Endothelial cell of umbilical vein (primary cell): ENCODE data around the gene DOCK4. TPM values are rescaled to one million over a fixed set of nuclear protein-coding genes. Genes with fewer than 3 reads are reported as not detected.

Experiments
- BruUV-seq: library from RNA; stranded (reverse); fragments of 400-500 nt; replicated peaks from 2 replicates; lab custom pipeline; 2021; lab: Mats Ljungman, UMichigan
- CTCF ChIA-PET: fragments of 300-600, 350-600 bp; sonication (Branson Sonifier 250); formaldehyde crosslinking; loops from one replicate; lab custom pipeline; 2021; ENCODE audit warnings: antibody characterized with exemption, inconsistent platforms; lab: Charles Lee
- POLR2A ChIA-PET: fragments of 300-600, 350-600 bp; sonication (Branson Sonifier 250); formaldehyde crosslinking; loops from one replicate; lab custom pipeline; 2021; ENCODE audit warnings: antibody characterized with exemption, inconsistent platforms; lab: Charles Lee
- DNase-seq: peaks from one replicate; pipeline ENCODE4 v3.0.0-alpha.2; 2011; ENCODE audit warnings: low read depth, low spot score
- FAIRE-seq: peaks from 2 replicates; lab custom pipeline; 2011; peaks lifted over from hg19 to GRCh38; lab: Jason Lieb, UNC
- H2AFZ ChIP-seq: 2 replicates; pipeline ENCODE4 v1.6.0; 2012; ENCODE audit warnings: low read depth, low read length, control low read depth, inconsistent platforms
- H3K27ac ChIP-seq: 2 replicates; pipeline ENCODE4 v1.5.1; 2011; ENCODE audit warnings: low read depth, mild to moderate bottlenecking, control low read depth, low read length, moderate library complexity; ENCODE audit not compliant: insufficient read depth
- H3K27me3 ChIP-seq, 2 experiments: 2 replicates each; pipeline versions ENCODE4 v1.6.0 to v1.6.1; 2011; ENCODE audit warnings: low read length in 2 of 2, mixed read lengths in 1 of 2; ENCODE audit not compliant: control insufficient read depth in 2 of 2, insufficient read depth in 2 of 2
- H3K36me3 ChIP-seq, 2 experiments: 2 replicates in 1 of 2; 3 replicates in 1 of 2; pipeline ENCODE4 v1.5.1; 2011; ENCODE audit warnings: low read length in 2 of 2, mild to moderate bottlenecking in 1 of 2, moderate library complexity in 1 of 2; ENCODE audit not compliant: control insufficient read depth in 2 of 2, insufficient read depth in 2 of 2; ENCODE audit errors: extremely low read depth in 1 of 2
- H3K4me1 ChIP-seq: 3 replicates; pipeline ENCODE4 v1.5.1; 2011; ENCODE audit warnings: mild to moderate bottlenecking, low read length; ENCODE audit not compliant: control insufficient read depth, insufficient read depth; ENCODE audit errors: extremely low read depth
- H3K4me2 ChIP-seq: 2 replicates; pipeline ENCODE4 v1.6.1; 2011; ENCODE audit warnings: low read length, control low read depth, mixed read lengths; ENCODE audit not compliant: insufficient read depth
- H3K4me3 ChIP-seq, 3 experiments: fragments of 200-600 bp in 1 of 3; sonication (generic), shearing (Covaris generic) in 1 of 3; replicated peaks in 1 of 3; 2 replicates each; pipeline ENCODE4 v1.5.1; 2011 to 2016; ENCODE audit warnings: control low read depth in 3 of 3, low read length in 3 of 3, mild to moderate bottlenecking in 2 of 3, inconsistent platforms in 1 of 3, low read depth in 1 of 3, moderate library complexity in 1 of 3; ENCODE audit not compliant: insufficient read depth in 1 of 3
- H3K79me2 ChIP-seq: 2 replicates; pipeline ENCODE4 v1.6.0; 2012; ENCODE audit warnings: low read length, inconsistent platforms; ENCODE audit not compliant: control insufficient read depth, insufficient read depth
- H3K9ac ChIP-seq: replicated peaks from 2 replicates; pipeline ENCODE3; 2011; ENCODE audit warnings: low read length, control low read depth; ENCODE audit not compliant: insufficient read depth; ENCODE audit errors: extremely low read depth
- H3K9me1 ChIP-seq: replicated peaks from 3 replicates; pipeline ENCODE4 v1.6.0; 2011; ENCODE audit warnings: mild to moderate bottlenecking, low read length; ENCODE audit not compliant: control insufficient read depth, insufficient read depth; ENCODE audit errors: extremely low read depth
- H3K9me3 ChIP-seq: replicated peaks from 2 replicates; pipeline ENCODE4 v1.5.1; 2012; ENCODE audit warnings: low read length, inconsistent platforms; ENCODE audit not compliant: control insufficient read depth, insufficient read depth
- H4K20me1 ChIP-seq: replicated peaks from 2 replicates; pipeline ENCODE3; 2011; ENCODE audit warnings: mild to moderate bottlenecking, low read length; ENCODE audit not compliant: control insufficient read depth, insufficient read depth; ENCODE audit errors: extremely low read depth
- CTCF ChIP-seq, 2 donors: IDR thresholded peaks; 1 replicate in 1 of 2; 2 replicates in 1 of 2; pipeline ENCODE4 v1.5.1; 2011; ENCODE audit warnings: low read length in 2 of 2, mild to moderate bottlenecking in 2 of 2, moderate library complexity in 2 of 2, control low read depth in 1 of 2, inconsistent platforms in 1 of 2, low read depth in 1 of 2; ENCODE audit not compliant: insufficient read depth in 1 of 2; ENCODE audit errors: extremely low read depth in 1 of 2
- EZH2 ChIP-seq: IDR thresholded peaks from 2 replicates; pipeline ENCODE4 v1.6.1; 2012; ENCODE audit warnings: borderline replicate concordance, low read depth, mild to moderate bottlenecking, moderate library complexity, low read length, inconsistent platforms; ENCODE audit not compliant: severe bottlenecking
- FOS ChIP-seq: IDR thresholded peaks from 2 replicates; pipeline ENCODE4 v1.6.1; 2011; ENCODE audit warnings: mild to moderate bottlenecking, low read length, moderate library complexity, borderline replicate concordance; ENCODE audit not compliant: insufficient read depth
- GATA2 ChIP-seq: IDR thresholded peaks from 2 replicates; pipeline ENCODE4 v1.7.0; 2011; ENCODE audit warnings: low read depth, mild to moderate bottlenecking, moderate library complexity, mixed read lengths, low read length; ENCODE audit not compliant: insufficient read length, insufficient read depth
- JUN ChIP-seq: IDR thresholded peaks from 2 replicates; pipeline ENCODE4 v1.6.1; 2011; ENCODE audit warnings: borderline replicate concordance, low read depth; ENCODE audit not compliant: insufficient read length, insufficient read depth
- MAX ChIP-seq: IDR thresholded peaks from 2 replicates; pipeline ENCODE4 v1.6.1; 2011; ENCODE audit not compliant: insufficient read depth, insufficient read length
- MYC ChIP-seq: IDR thresholded peaks from one replicate; pipeline ENCODE4 v1.6.1; 2011; ENCODE audit warnings: mild to moderate bottlenecking, low read depth, low read length
- POLR2A ChIP-seq: IDR thresholded peaks from 2 replicates; pipeline ENCODE4 v1.6.1; 2012; ENCODE audit warnings: low read depth, mild to moderate bottlenecking, control low read depth, low read length
- POLR2AphosphoS5 ChIP-seq: IDR thresholded peaks from 2 replicates; pipeline ENCODE4 v1.6.1; 2012; ENCODE audit warnings: low read depth, mild to moderate bottlenecking, control low read depth, low read length, moderate library complexity; ENCODE audit not compliant: insufficient read depth
- dilution Hi-C: fragments of 300-500 bp; cut with MboI; formaldehyde crosslinking; loops from one replicate; pipeline ENCODE4 v1.15.0; 2019; ENCODE audit warnings: low sequenced_read_pairs; ENCODE audit not compliant: extremely low pct_ligation_motif_present
- intact Hi-C: fragments of 100-400 bp; cut with micrococcal nuclease; formaldehyde crosslinking; loops from one replicate; pipeline ENCODE4 v1.10.0; 2022
- polyA plus RNA-seq, 4 experiments: library from polyadenylated mRNA; depleted of rRNA in 3 of 4; stranded (reverse) in 3 of 4; unstranded in 1 of 4; fragments of >200 nt; gene quantifications; 2 replicates each; pipeline versions ENCODE4 v1.2.1 to v1.2.3, GENCODE V29; 2011 to 2012; ENCODE audit warnings: missing spikeins in 1 of 4
- total RNA-seq: library from RNA; stranded (reverse); gene quantifications from 2 replicates; pipeline ENCODE4 v1.2.3, GENCODE V29; 2021

The DOCK4 gene
- total and polyA plus RNA-seq, 2 donors (not counting 3 experiments of a cell fraction or from before 2014, with no cell fraction given): 47.4 to 164 TPM

- H3K9me3 ChIP-seq: no peaks in the 10 kb centered on the region
- H3K9ac ChIP-seq: no peak overlapping the region
- dilution Hi-C loops (no loop called here), intact Hi-C loops (no loop called here)
- no peak overlapping the region for H3K4me2 ChIP-seq
- no TSS peak for BruUV-seq
- H3K4me1 ChIP-seq: peaks cover 22% of the 10 kb centered on the region
- POLR2A ChIA-PET: no interaction called here
- no peak overlapping the region for H3K27ac ChIP-seq
- no peaks in the 10 kb centered on the region for H3K27me3 ChIP-seq
- H3K4me3 ChIP-seq: no peak overlapping the region
- H3K9me1 ChIP-seq: no peaks in the 10 kb centered on the region
- no peak overlapping the region for H2AFZ ChIP-seq
- DNase-seq (no peak), FAIRE-seq (no peak)
- H4K20me1 ChIP-seq: peaks cover 17% of the 10 kb centered on the region
- no peak for TF ChIP-seq CTCF (IDR thresholded peaks at IDR 0.05; ENCODE audit: extremely low read depth in 1 of 2, insufficient read depth in 1 of 2, low read depth in 1 of 2, low read length in 2 of 2)
- TF ChIP-seq POLR2A: no peak
- TF ChIP-seq MYC: no peak
- TF ChIP-seq JUN: no peak
- TF ChIP-seq GATA2: no peak
- TF ChIP-seq EZH2: no peak
- TF ChIP-seq FOS: no peak
- TF ChIP-seq MAX: no peak
- TF ChIP-seq POLR2AphosphoS5: no peak
- CTCF ChIA-PET: interaction anchor here (0.6 kb wide), 1 partner anchor 146 kb away, joined by 3 read pairs; no protein-coding TSS in a partner anchor
- H3K36me3 ChIP-seq: no peaks in the 10 kb centered on the region
- H3K79me2 ChIP-seq: peaks cover 96% of the 10 kb centered on the region
Observed at GRCh38 chr7:112105584-112106530, 100.3 kb downstream of the DOCK4 start.
